Measurements from ENCODE around the gene SLC9A4.

DNA sequence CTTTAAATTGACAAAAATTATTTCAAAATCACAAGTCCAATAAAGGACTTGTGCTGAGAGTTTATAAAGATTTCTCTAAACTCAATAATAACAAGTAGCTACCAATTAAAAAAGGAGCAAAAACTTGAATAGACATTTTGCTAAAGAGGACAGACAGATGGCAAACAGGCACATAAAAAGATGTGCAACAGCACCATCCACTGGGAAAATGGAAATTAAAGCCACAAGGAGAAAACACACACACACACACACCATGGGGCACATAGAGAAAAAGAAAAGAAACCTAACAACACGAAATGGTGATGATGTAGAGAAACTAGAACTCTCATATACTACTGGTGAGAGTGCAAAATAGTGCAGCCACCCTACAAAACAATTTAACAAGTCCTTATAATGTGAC is 12.6 kb upstream of the SLC9A4 start:
- TF ChIP-seq, protein P1, sequence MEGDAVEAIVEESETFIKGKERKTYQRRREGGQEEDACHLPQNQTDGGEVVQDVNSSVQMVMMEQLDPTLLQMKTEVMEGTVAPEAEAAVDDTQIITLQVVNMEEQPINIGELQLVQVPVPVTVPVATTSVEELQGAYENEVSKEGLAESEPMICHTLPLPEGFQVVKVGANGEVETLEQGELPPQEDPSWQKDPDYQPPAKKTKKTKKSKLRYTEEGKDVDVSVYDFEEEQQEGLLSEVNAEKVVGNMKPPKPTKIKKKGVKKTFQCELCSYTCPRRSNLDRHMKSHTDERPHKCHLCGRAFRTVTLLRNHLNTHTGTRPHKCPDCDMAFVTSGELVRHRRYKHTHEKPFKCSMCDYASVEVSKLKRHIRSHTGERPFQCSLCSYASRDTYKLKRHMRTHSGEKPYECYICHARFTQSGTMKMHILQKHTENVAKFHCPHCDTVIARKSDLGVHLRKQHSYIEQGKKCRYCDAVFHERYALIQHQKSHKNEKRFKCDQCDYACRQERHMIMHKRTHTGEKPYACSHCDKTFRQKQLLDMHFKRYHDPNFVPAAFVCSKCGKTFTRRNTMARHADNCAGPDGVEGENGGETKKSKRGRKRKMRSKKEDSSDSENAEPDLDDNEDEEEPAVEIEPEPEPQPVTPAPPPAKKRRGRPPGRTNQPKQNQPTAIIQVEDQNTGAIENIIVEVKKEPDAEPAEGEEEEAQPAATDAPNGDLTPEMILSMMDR (IDR thresholded peaks at IDR 0.05), result no peak
- no peak for TF ChIP-seq POLR2AphosphoS5 (IDR thresholded peaks at IDR 0.05)
- no peak for TF ChIP-seq EP300 (IDR thresholded peaks at IDR 0.05)
- no peak for TF ChIP-seq POLR2A (IDR thresholded peaks at IDR 0.05)
